IMR-90 (cell line): ENCODE measurements around the gene CCDC50. TPM values are rescaled to one million over a fixed set of nuclear protein-coding genes. Genes with fewer than 3 reads are reported as not detected.

Source experiments
- ATAC-seq: fragments of 200-7000 bp; cut with Tn5 transposase; 2 replicates; pipeline ENCODE4 v1.9.1; 2020; ENCODE audit warnings: low read depth, mild to moderate bottlenecking, moderate library complexity
- BruUV-seq: library from RNA; stranded (reverse); fragments of 400-500 nt; replicated peaks from 2 replicates; lab custom pipeline; 2021; lab: Mats Ljungman, UMichigan
- CTCF ChIA-PET: fragments of 300-600 bp; formaldehyde crosslinking; extraction: SDS; loops from one replicate; lab custom pipeline; 2021; ENCODE audit warnings: antibody characterized with exemption; lab: Yijun Ruan, JAX
- POLR2A ChIA-PET: fragments of 300-600 bp; sonication (Branson Sonifier 250); formaldehyde crosslinking; loops from one replicate; lab custom pipeline; 2022; ENCODE audit warnings: antibody characterized with exemption; ENCODE audit not compliant: unreplicated experiment; lab: Charles Lee
- DNase-seq: peaks from one replicate; pipeline ENCODE4 v3.0.0; 2013
- H2AFZ ChIP-seq: replicated peaks from 2 replicates; pipeline ENCODE3; 2013; ENCODE audit warnings: low read length, mild to moderate bottlenecking; ENCODE audit not compliant: poor library complexity
- H2AK5ac ChIP-seq: 2 replicates; pipeline ENCODE4 v1.6.1; 2013; ENCODE audit warnings: low read depth, low read length, inconsistent platforms
- H2AK9ac ChIP-seq: replicated peaks from 2 replicates; pipeline ENCODE3; 2013; ENCODE audit warnings: mild to moderate bottlenecking, low read depth, low read length, moderate library complexity; ENCODE audit not compliant: poor library complexity
- H2BK120ac ChIP-seq: 2 replicates; pipeline ENCODE4 v1.6.1; 2013; ENCODE audit warnings: low read depth, low read length, inconsistent platforms
- H2BK15ac ChIP-seq: 3 replicates; pipeline ENCODE4 v1.6.1; 2013; ENCODE audit warnings: low read depth, low read length, inconsistent platforms
- H2BK20ac ChIP-seq: 2 replicates; pipeline ENCODE4 v1.6.1; 2013; ENCODE audit warnings: low read depth, mild to moderate bottlenecking, inconsistent platforms, low read length, moderate library complexity
- H2BK5ac ChIP-seq: 2 replicates; pipeline ENCODE4 v1.6.1; 2013; ENCODE audit warnings: mild to moderate bottlenecking, low read depth, low read length, inconsistent platforms; ENCODE audit not compliant: poor library complexity, severe bottlenecking
- H3K14ac ChIP-seq: replicated peaks from 2 replicates; pipeline ENCODE4 v1.6.1; 2013; ENCODE audit warnings: low read depth, low read length, inconsistent platforms
- H3K18ac ChIP-seq: 2 replicates; pipeline ENCODE4 v1.6.1; 2013; ENCODE audit warnings: low read depth, low read length, control low read depth
- H3K23ac ChIP-seq: 2 replicates; pipeline ENCODE4 v1.6.1; 2013; ENCODE audit warnings: low read depth, low read length, inconsistent platforms
- H3K27ac ChIP-seq: 2 replicates; pipeline ENCODE4 v1.5.1; 2013; ENCODE audit warnings: mild to moderate bottlenecking, control low read depth, low read length; ENCODE audit not compliant: insufficient read depth
- H3K27me3 ChIP-seq: 2 replicates; pipeline ENCODE4 v1.6.1; 2013; ENCODE audit warnings: low read length; ENCODE audit not compliant: control insufficient read depth, insufficient read depth
- H3K36me3 ChIP-seq: 2 replicates; pipeline ENCODE4 v1.6.1; 2013; ENCODE audit warnings: low read length, mixed read lengths; ENCODE audit not compliant: control insufficient read depth, insufficient read depth
- H3K4ac ChIP-seq: 2 replicates; pipeline ENCODE4 v1.6.1; 2013; ENCODE audit warnings: low read depth, low read length, inconsistent platforms
- H3K4me1 ChIP-seq: 2 replicates; pipeline ENCODE4 v1.6.1; 2013; ENCODE audit warnings: low read length, mixed read lengths; ENCODE audit not compliant: control insufficient read depth, insufficient read depth
- H3K4me2 ChIP-seq: 2 replicates; pipeline ENCODE4 v1.6.1; 2013; ENCODE audit warnings: low read depth, mild to moderate bottlenecking, control low read depth, low read length, moderate library complexity
- H3K4me3 ChIP-seq: 2 replicates; pipeline ENCODE4 v1.5.1; 2013; ENCODE audit warnings: low read depth, mild to moderate bottlenecking, control low read depth, low read length, moderate library complexity; ENCODE audit not compliant: insufficient read depth
- H3K56ac ChIP-seq: 2 replicates; pipeline ENCODE4 v1.6.1; 2013; ENCODE audit warnings: low read length, inconsistent platforms; ENCODE audit not compliant: insufficient read depth; ENCODE audit errors: extremely low read depth
- H3K79me1 ChIP-seq, 2 experiments: 2 replicates each; pipeline ENCODE4 v1.6.1; 2013; ENCODE audit warnings: low read length in 2 of 2, inconsistent platforms in 1 of 2, low read depth in 1 of 2
- H3K9ac ChIP-seq: 2 replicates; pipeline ENCODE4 v1.6.1; 2013; ENCODE audit warnings: low read depth, low read length, control low read depth
- H3K9me1 ChIP-seq: 2 replicates; pipeline ENCODE4 v1.6.1; 2013; ENCODE audit warnings: low read length, inconsistent platforms; ENCODE audit not compliant: insufficient read depth
- H3K9me3 ChIP-seq: 2 replicates; pipeline ENCODE4 v1.6.1; 2013; ENCODE audit warnings: low read length; ENCODE audit not compliant: control insufficient read depth, insufficient read depth
- H4K20me1 ChIP-seq: 2 replicates; pipeline ENCODE4 v1.6.1; 2013; ENCODE audit warnings: low read length, inconsistent platforms; ENCODE audit not compliant: insufficient read depth
- H4K5ac ChIP-seq: 2 replicates; pipeline ENCODE4 v1.6.1; 2013; ENCODE audit warnings: mild to moderate bottlenecking, low read depth, low read length, control low read depth
- H4K8ac ChIP-seq, 2 experiments: 2 replicates each; pipeline ENCODE4 v1.6.1; 2013; ENCODE audit warnings: low read depth in 2 of 2, low read length in 2 of 2, control low read depth in 1 of 2, inconsistent platforms in 1 of 2
- H4K91ac ChIP-seq: 2 replicates; pipeline ENCODE4 v1.6.1; 2013; ENCODE audit warnings: low read depth, low read length, inconsistent platforms; ENCODE audit not compliant: insufficient read depth
- BHLHE40 ChIP-seq: fragments of 150-350 bp; IDR thresholded peaks from 2 replicates; pipeline ENCODE4 v1.6.1; 2016; ENCODE audit warnings: mild to moderate bottlenecking, low read depth, low read length
- CEBPB ChIP-seq: IDR thresholded peaks from 2 replicates; pipeline ENCODE4 v1.6.1; 2012; ENCODE audit warnings: low read depth, low read length, improper control_type of control experiment
- CHD1 ChIP-seq: IDR thresholded peaks from 2 replicates; pipeline ENCODE4 v1.6.1; 2012; ENCODE audit warnings: low read depth, low read length, improper control_type of control experiment
- FOS ChIP-seq: fragments of 150-350 bp; IDR thresholded peaks from 2 replicates; pipeline ENCODE4 v1.6.1; 2016; ENCODE audit warnings: low read depth, low read length
- MAFK ChIP-seq: IDR thresholded peaks from 2 replicates; pipeline ENCODE4 v1.6.1; 2012; ENCODE audit warnings: low read depth, low read length, improper control_type of control experiment
- MAZ ChIP-seq: IDR thresholded peaks from 2 replicates; pipeline ENCODE4 v1.6.1; 2012; ENCODE audit warnings: low read depth, mild to moderate bottlenecking, low read length, improper control_type of control experiment, moderate library complexity, borderline replicate concordance
- MXI1 ChIP-seq: IDR thresholded peaks from 2 replicates; pipeline ENCODE4 v1.6.1; 2012; ENCODE audit warnings: low read depth, mild to moderate bottlenecking, low read length, moderate library complexity, borderline replicate concordance
- NFE2L2 ChIP-seq: fragments of 150-350 bp; IDR thresholded peaks from 2 replicates; pipeline ENCODE4 v1.6.1; 2016; ENCODE audit warnings: low read depth, mild to moderate bottlenecking, low read length
- POLR2A ChIP-seq: IDR thresholded peaks from 2 replicates; pipeline ENCODE4 v1.6.1; 2012; ENCODE audit warnings: mild to moderate bottlenecking, low read depth, low read length
- RAD21 ChIP-seq: IDR thresholded peaks from 2 replicates; pipeline ENCODE4 v1.6.1; 2012; ENCODE audit warnings: low read length, improper control_type of control experiment
- RCOR1 ChIP-seq: IDR thresholded peaks from 2 replicates; pipeline ENCODE4 v1.6.1; 2012; ENCODE audit warnings: mild to moderate bottlenecking, low read length, improper control_type of control experiment; ENCODE audit not compliant: insufficient replicate concordance
- RFX5 ChIP-seq: IDR thresholded peaks from 2 replicates; pipeline ENCODE4 v1.8.0; 2012; ENCODE audit warnings: low read depth, mild to moderate bottlenecking, low read length, moderate library complexity
- SMC3 ChIP-seq: fragments of 150-350 bp; IDR thresholded peaks from 2 replicates; pipeline ENCODE4 v1.6.1; 2016; ENCODE audit warnings: low read depth, mild to moderate bottlenecking, antibody characterized with exemption, low read length, moderate library complexity
- WGBS, 2 experiments: methylation state at CpG; one replicate each; pipeline versions ENCODE4 v1.1.5 to v1.1.7; 2013; ENCODE audit warnings: missing lambda C conversion rate in 2 of 2; ENCODE audit not compliant: insufficient read length in 1 of 2; ENCODE audit errors: extremely low coverage in 2 of 2; 5-methylcytosine and 5-hydroxymethylcytosine counted together
- dilution Hi-C: fragments of 300-500 bp; cut with HindIII; formaldehyde crosslinking; loops from one replicate; pipeline ENCODE4 v1.14.3; 2018; ENCODE audit warnings: low sequenced_read_pairs; ENCODE audit not compliant: unreplicated experiment
- in situ Hi-C: fragments of 300-500 bp; cut with MboI; formaldehyde crosslinking; loops from 3 replicates; pipeline ENCODE4 v1.14.3; 2019; ENCODE audit warnings: low sequenced_read_pairs, inconsistent platforms, mixed read lengths
- intact Hi-C: fragments of 100-400 bp; cut with micrococcal nuclease; formaldehyde crosslinking; loops from 2 replicates; pipeline ENCODE4 v1.10.0; 2022
- polyA plus RNA-seq, 3 experiments: library from polyadenylated mRNA; depleted of rRNA; stranded (reverse); fragments of >200 nt; gene quantifications; 2 replicates each; pipeline ENCODE4 v1.2.3, GENCODE V29; 2012; ENCODE audit warnings: low replicate concordance in 1 of 3
- total RNA-seq: library from RNA; depleted of rRNA; stranded (reverse); fragments of >200 nt; gene quantifications from 2 replicates; pipeline ENCODE4 v1.2.3, GENCODE V29; 2012
- TF ChIP-seq, protein P1 (sequence below): conservative IDR thresholded peaks from 2 replicates; pipeline ENCODE4 v1.5.1; 2012; ENCODE audit warnings: mild to moderate bottlenecking, low read depth, low read length, improper control_type of control experiment
- TF ChIP-seq, protein P2 (sequence below): fragments of 150-350 bp; IDR thresholded peaks from 2 replicates; pipeline ENCODE4 v1.6.1; 2016; ENCODE audit warnings: low read depth, mild to moderate bottlenecking, low read length, moderate library complexity, borderline replicate concordance
- TF ChIP-seq, protein P3 (sequence below): fragments of 150-350 bp; IDR thresholded peaks from 2 replicates; pipeline ENCODE4 v1.6.1; 2017; ENCODE audit warnings: mild to moderate bottlenecking, antibody characterized with exemption, low read length, low read depth

Gene CCDC50
- total and polyA plus RNA-seq, 2 of the 4 experiments (the other 2 are of a cell fraction), result 59.0 to 63.1 TPM

DNA sequence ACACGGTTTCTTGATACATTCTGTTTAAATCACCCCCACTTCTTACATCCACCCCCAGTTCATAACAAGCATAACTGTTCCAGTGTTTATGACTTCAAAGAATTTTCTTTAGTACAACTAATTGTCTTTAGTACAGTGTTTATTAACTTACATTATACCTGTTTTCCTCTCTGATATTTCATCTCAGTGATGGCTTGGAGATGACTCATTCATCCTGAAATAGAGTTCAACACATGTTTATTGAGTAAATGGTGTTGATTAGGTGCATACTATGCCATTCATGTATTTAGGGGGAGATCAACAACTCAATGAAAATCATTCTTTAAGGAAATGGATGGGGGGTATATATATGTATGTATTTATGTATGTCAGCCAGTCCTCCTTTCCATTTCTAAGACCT lies 22.8 kb downstream of the CCDC50 start:
- in situ Hi-C loops (no loop called here), intact Hi-C loops (no loop called here), dilution Hi-C loops (no loop called here)
- no peak overlapping the region for H3K4me3 ChIP-seq
- no peak overlapping the region for H3K27ac ChIP-seq
- H3K56ac ChIP-seq, result no peak overlapping the region
- POLR2A ChIA-PET, result no interaction called here
- peak overlapping the region; percentile 38 for H2BK5ac ChIP-seq
- peaks cover 27% of the 10 kb centered on the region for H3K4me1 ChIP-seq
- no CpG with 5 or more reads among the region's 1 CpG for WGBS, 2 experiments
- BruUV-seq, result no TSS peak
- no peak overlapping the region for H4K91ac ChIP-seq
- no peak overlapping the region for H3K9ac ChIP-seq
- no peak overlapping the region for H3K18ac ChIP-seq
- no peak for TF ChIP-seq MAFK
- TF ChIP-seq MXI1, result no peak
- TF ChIP-seq FOS, result no peak
- TF ChIP-seq, protein P1, sequence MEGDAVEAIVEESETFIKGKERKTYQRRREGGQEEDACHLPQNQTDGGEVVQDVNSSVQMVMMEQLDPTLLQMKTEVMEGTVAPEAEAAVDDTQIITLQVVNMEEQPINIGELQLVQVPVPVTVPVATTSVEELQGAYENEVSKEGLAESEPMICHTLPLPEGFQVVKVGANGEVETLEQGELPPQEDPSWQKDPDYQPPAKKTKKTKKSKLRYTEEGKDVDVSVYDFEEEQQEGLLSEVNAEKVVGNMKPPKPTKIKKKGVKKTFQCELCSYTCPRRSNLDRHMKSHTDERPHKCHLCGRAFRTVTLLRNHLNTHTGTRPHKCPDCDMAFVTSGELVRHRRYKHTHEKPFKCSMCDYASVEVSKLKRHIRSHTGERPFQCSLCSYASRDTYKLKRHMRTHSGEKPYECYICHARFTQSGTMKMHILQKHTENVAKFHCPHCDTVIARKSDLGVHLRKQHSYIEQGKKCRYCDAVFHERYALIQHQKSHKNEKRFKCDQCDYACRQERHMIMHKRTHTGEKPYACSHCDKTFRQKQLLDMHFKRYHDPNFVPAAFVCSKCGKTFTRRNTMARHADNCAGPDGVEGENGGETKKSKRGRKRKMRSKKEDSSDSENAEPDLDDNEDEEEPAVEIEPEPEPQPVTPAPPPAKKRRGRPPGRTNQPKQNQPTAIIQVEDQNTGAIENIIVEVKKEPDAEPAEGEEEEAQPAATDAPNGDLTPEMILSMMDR, result no peak
- no peak for TF ChIP-seq RFX5
- TF ChIP-seq, protein P2, sequence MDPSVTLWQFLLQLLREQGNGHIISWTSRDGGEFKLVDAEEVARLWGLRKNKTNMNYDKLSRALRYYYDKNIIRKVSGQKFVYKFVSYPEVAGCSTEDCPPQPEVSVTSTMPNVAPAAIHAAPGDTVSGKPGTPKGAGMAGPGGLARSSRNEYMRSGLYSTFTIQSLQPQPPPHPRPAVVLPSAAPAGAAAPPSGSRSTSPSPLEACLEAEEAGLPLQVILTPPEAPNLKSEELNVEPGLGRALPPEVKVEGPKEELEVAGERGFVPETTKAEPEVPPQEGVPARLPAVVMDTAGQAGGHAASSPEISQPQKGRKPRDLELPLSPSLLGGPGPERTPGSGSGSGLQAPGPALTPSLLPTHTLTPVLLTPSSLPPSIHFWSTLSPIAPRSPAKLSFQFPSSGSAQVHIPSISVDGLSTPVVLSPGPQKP, result no peak
- no peak for TF ChIP-seq BHLHE40
- TF ChIP-seq RCOR1, result no peak
- no peak for TF ChIP-seq CHD1
- no peak for TF ChIP-seq NFE2L2
- no peak for TF ChIP-seq POLR2A
- TF ChIP-seq SMC3, result no peak
- TF ChIP-seq MAZ, result no peak
- TF ChIP-seq RAD21, result no peak
- TF ChIP-seq, protein P3, sequence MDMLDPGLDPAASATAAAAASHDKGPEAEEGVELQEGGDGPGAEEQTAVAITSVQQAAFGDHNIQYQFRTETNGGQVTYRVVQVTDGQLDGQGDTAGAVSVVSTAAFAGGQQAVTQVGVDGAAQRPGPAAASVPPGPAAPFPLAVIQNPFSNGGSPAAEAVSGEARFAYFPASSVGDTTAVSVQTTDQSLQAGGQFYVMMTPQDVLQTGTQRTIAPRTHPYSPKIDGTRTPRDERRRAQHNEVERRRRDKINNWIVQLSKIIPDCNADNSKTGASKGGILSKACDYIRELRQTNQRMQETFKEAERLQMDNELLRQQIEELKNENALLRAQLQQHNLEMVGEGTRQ, result no peak
- TF ChIP-seq CEBPB, result no peak
- no peaks in the 10 kb centered on the region for H3K9me3 ChIP-seq
- CTCF ChIA-PET, result no interaction called here
- no peak overlapping the region for H2BK120ac ChIP-seq
- no peak overlapping the region for H3K23ac ChIP-seq
- no peak for ATAC-seq
- H2BK20ac ChIP-seq, result no peak overlapping the region
- no peaks in the 10 kb centered on the region for H3K27me3 ChIP-seq
- no peak overlapping the region for H2AFZ ChIP-seq
- H2BK15ac ChIP-seq, result no peak overlapping the region
- H4K8ac ChIP-seq, result no peak overlapping the region
- no peak for DNase-seq
- H3K4ac ChIP-seq, result no peak overlapping the region
- H4K20me1 ChIP-seq, result peaks cover 40% of the 10 kb centered on the region; the same call in 1 of the 2 replicates
- H2AK5ac ChIP-seq, result no peak overlapping the region
- no peak overlapping the region for H3K4me2 ChIP-seq
- no peaks in the 10 kb centered on the region for H3K36me3 ChIP-seq
- no peak overlapping the region for H2AK9ac ChIP-seq
- peaks cover 14 to 52% of the 10 kb centered on the region in 2 experiments for H3K79me1 ChIP-seq
- H3K14ac ChIP-seq, result no peak overlapping the region
- H4K5ac ChIP-seq, result no peak overlapping the region
- peaks cover 16% of the 10 kb centered on the region for H3K9me1 ChIP-seq
